Medulla oblongata (tissue), 1 donor: ENCODE measurements around the gene IQSEC2.

Experiments used
- DNase-seq: peaks from one replicate; pipeline ENCODE4 v3.0.0-alpha.2; 2015; ENCODE audit errors: extremely low spot score

IQSEC2 gene

DNA sequence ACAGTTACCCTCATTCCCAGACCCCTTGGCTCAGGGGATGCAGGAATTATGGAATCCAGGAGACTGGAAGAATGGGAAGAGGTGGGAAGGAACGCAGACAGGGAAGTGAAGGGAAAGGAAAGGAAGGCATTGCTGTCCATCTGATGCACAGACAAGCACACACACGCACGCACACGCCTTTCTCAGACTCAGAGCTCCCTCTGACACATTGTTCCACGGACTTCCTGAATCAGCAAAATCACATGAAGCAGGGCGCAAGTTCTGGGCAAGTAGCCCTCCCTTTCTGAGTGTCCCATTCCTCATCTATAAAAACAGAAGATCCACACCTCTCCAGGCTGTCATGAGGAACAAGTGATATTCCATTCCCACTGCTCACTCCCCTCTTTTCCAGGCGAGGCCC, 13.2 kb downstream of the IQSEC2 start:
- DNase-seq, result no peak

- DNase-seq, result no peak
Measured at GRCh38 chrX:53266914-53267313, 14.5 kb downstream of the IQSEC2 start.

GRCh38 chrX:53265771-53266574, 15.4 kb downstream of the IQSEC2 start:
- no peak for DNase-seq

DNA sequence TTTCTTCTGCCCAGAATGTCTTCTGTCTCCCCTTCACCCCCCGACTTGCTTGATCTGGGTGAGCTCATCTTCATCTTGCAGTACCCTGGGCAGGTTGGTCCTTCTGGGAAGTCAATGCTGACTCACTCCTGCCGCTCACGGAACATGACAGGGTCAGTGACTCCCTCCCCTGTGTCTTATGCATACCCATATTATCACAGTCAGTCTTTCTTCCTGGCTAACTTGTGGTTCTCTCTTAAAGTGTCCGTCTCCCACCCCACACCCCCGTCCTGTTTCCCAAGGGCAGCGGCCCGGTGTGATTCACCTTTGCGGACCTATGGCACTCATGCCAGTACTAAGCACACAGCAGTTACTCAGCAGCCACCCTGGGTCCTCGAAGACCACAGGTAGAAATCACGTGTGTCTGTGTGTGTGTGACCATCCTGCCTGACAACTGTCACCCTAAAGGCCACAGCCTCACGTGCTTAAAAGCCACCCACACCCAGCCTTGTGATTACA, 17.7 kb downstream of the IQSEC2 start:
- no peak for DNase-seq

- no peak for DNase-seq
Measured at GRCh38 chrX:53262918-53263394, 18.4 kb downstream of the IQSEC2 start.

GRCh38 chrX:53262189-53262917, 19.0 kb downstream of the IQSEC2 start:
- DNase-seq, result peak; percentile 18

GRCh38 chrX:53261355-53261972, 19.9 kb downstream of the IQSEC2 start:
- no peak for DNase-seq

- DNase-seq, result no peak
Measured at GRCh38 chrX:53260836-53261235, 20.5 kb downstream of the IQSEC2 start.

DNA sequence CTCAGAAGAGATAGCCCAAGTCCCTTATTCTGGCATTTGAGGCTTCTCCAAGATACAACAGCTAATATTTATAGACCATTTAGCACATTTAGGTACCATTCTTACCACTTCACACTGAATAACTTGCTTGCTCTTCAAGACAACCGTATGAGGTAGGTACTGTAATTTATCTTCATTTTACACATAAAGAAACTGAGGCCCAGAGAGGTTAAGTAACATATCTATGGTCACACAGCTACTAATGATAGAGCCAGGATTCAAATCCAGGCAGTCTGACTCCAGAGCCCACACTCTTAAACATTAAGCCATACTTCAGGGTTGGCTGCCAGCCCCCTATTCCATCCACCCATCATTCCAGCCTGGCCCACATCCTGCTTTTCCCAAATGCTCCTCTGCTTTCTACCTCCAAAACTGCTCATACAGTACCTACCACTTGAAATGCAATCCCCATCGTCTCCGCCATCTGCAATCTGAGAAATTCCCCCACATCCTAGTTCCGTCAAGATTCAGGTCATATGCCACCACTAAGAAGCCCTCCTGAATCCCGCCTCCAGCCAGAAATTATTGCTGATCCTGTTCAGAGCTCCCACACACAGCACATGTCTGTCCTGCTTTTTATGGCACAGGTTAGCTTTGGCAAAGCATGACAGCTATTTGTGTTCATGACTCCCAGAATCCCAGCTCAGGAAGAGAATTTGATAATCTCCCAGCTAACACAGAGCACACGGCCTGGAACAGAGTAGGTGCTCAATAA, 23.5 kb downstream of the IQSEC2 start:
- DNase-seq, result no peak

- DNase-seq, result no peak
Measured at GRCh38 chrX:53257166-53257565, 24.2 kb downstream of the IQSEC2 start.

DNA sequence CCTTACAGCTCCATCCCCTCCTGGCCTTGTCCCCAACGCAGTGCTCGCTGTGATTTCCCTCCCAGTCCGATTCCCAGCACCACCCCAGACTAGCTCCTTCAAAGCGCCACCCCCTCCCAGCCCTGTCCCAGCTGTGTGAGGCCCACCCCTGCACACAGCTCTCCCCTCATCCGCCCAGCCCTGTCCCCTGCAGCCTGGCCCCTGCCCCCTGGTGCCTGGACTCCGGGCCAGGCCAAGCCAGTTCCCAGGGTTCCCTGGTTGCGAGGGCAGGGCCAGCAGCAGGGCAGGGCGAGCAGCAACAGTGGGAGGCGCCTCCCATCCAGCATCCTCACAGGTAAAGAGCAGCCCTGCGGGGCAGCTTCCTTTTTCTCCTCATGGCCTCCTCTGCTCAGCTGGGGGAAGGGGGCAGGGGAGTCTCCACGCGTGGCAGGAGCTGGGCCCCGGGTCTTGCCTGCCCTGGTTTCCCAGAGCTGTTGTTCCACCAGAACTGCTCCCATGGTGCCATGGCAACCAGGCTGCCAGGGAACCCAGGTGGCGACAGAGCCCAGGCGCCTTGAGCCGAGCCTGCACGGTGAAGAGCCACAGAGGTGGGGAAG, 24.8 kb downstream of the IQSEC2 start:
- DNase-seq, result no peak

DNA sequence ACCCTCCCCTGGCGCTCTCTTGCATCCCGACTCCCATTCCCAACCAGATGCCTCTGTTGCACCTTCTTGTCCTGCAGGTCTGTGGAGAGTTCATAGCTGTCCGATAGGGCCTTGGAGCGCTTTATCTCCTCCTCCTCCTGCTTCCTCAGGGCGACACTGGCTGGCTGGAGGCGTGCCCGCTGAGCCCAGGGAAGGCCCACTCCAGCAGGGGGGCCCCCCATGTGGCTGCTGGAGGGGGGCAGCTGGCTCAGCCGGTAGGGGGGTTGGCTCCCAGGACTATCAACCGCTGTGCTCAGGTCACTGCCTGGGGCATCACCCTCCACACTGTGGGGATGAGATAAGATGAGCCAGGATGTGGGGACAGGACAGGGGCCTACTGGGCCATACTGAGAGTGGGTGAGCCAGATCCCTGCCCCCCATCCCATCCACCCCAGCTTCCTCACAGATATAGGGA, 25.6 kb downstream of the IQSEC2 start:
- no peak for DNase-seq

- no peak for DNase-seq
Measured at GRCh38 chrX:53254570-53255461, 26.6 kb downstream of the IQSEC2 start.

GRCh38 chrX:53253293-53254020, 27.9 kb downstream of the IQSEC2 start:
- no peak for DNase-seq

DNA sequence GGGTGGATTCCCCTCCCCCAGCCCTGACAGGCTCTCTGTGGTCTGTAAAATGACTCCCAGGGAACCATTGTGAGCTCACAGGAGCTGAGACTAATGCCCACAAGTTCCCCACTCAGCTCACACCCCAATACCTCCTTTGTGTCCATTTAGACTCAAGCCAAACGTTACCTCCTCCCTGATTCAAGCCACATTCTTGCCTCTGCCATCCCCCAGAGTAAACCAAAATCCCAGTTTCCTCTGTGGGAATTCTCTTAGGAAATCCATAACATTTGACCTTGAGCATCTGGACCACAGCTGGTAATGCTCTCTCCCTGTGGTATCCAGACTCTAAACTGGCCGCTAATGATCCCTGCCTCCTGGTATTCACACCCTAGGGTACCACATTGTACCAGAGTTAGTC, 30.1 kb downstream of the IQSEC2 start:
- no peak for DNase-seq

DNA sequence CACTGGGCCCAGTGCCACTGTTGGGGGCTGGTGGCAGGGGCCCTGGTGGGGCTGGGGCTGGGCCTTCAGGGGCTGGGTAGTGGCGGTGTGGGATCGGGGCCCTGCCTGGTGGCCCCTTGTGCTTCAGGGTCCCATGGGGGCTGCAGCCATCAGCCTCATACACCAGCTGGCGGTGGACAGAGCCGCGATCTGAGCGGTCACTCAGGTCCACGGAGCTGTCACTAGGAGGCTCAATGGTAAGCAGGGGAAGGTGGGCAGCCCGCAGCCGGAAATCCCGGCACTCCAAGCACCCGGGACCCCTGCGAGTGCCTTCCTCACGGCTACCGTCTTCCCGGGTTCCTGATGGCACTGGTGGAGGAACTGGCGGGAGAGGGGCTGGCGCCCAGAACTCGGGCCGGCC, 30.8 kb downstream of the IQSEC2 start:
- DNase-seq, result no peak

DNA sequence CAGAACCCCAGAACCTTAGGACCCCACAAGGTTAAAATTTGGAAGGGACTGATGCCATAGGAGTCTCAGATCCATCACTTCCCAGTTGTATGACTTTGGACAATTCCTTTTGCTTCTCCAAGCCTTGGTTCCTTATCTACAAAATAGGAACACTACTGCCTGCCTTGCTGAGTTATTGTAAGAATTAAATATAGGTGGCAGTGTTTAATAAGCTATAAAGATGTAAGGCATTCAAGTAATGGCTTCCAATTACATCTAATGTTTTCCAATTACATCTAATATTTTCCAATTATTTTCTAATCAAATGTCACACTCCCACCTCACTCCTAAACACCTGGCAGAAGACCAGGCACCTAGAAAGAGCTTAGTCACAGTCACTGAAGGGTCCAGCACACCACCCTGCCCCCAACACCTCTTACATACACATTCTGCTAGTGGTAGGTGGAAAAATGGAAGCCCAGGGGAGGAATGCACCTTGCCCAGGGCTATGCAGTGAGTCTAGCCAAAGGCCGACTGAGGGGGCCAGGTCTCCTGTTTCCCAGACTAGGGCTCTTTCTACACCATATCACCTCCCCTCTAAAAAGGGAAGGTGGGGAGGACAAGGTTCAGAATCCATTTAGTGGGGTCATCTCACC, 31.9 kb downstream of the IQSEC2 start:
- no peak for DNase-seq

DNA sequence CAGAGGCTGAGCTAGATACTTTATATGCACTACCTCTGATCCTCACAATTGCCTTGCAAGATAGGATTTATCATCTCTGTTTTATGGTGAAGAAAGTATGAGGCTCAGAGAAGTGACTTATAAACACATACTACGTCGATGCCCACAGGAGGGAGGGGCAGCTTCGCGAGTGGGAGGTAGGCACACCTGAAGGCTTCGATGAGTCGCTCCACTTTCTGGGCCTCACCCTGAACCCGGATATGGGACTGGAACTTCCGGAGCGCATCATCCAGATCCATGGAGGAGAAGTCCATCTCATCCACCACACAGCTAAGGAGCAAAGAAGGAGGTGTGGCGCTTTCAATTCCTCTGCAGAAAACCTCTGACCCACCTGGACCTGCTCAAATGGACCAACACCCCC, 33.5 kb downstream of the IQSEC2 start:
- no peak for DNase-seq

GRCh38 chrX:53246231-53246630, 35.2 kb downstream of the IQSEC2 start:
- DNase-seq, result no peak
